Vagina (tissue), 2 donors: ENCODE measurements around the gene PDPK1.

Experiments used
- CTCF ChIP-seq, 3 experiments: fragments of 450-650 bp in 2 of 3; fragments of 200-600 bp in 1 of 3; sonication (generic) in 1 of 3; IDR thresholded peaks; one replicate each; pipeline ENCODE4 v1.5.1; 2017 to 2019; ENCODE audit warnings: antibody characterized with exemption in 3 of 3, mild to moderate bottlenecking in 2 of 3, moderate library complexity in 2 of 3
- POLR2A ChIP-seq, 2 donors: fragments of 450-650 bp; IDR thresholded peaks; one replicate each; pipeline ENCODE4 v1.6.1; 2017; ENCODE audit warnings: antibody characterized with exemption in 2 of 2, mild to moderate bottlenecking in 2 of 2, moderate library complexity in 2 of 2
- POLR2AphosphoS5 ChIP-seq, 2 donors: sonication (generic); formaldehyde crosslinking; IDR thresholded peaks; one replicate each; pipeline ENCODE4 v1.9.0; 2017; ENCODE audit warnings: antibody characterized with exemption in 2 of 2, mild to moderate bottlenecking in 2 of 2, low read depth in 1 of 2; ENCODE audit not compliant: insufficient read depth in 1 of 2

GRCh38 chr16:2529961-2530628, 7.7 kb upstream of the PDPK1 start:
- no peak for TF ChIP-seq CTCF (IDR thresholded peaks at IDR 0.05)
- no peak for TF ChIP-seq POLR2A (IDR thresholded peaks at IDR 0.05)
- no peak for TF ChIP-seq POLR2AphosphoS5 (IDR thresholded peaks at IDR 0.05; ENCODE audit: insufficient read depth in 1 of 2, low read depth in 1 of 2)
